GM19455 (cell line): ENCODE data around the gene TANGO2.

Experiments used
- ATAC-seq: cut with Tn5 transposase; IDR thresholded peaks from one replicate; pipeline ENCODE4 v1.9.1; 2021; ENCODE audit not compliant: unreplicated experiment

TANGO2 gene

DNA sequence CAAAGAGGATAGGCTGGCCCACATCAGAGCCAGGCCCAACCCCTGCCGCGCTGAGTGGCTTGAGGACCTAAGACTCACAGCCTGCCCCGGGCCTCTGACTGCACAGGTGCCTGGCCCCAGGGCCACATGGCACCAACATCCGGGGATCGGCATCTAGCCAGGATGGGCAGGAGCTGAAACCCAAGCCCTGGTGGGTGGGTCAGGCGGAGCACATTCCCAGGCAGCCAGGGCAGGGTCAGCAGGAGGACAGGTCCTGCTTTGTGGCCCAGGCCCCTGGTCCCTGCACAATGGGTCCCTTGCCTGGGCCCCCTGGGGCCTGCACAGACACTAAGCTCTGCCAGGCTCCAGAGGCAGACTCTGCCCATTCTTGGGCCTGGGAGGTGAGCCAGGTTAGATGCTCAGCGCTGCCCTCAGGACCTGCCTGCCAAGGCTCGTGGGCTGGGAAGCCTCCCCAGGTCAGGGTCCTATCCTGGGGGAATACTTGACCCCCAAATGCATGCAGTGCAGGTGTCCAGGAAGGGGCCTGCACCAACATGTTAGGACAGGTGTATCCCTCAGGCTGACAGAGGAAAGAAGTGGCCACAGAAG is 37.8 kb upstream of the TANGO2 start:
- no peak for ATAC-seq

DNA sequence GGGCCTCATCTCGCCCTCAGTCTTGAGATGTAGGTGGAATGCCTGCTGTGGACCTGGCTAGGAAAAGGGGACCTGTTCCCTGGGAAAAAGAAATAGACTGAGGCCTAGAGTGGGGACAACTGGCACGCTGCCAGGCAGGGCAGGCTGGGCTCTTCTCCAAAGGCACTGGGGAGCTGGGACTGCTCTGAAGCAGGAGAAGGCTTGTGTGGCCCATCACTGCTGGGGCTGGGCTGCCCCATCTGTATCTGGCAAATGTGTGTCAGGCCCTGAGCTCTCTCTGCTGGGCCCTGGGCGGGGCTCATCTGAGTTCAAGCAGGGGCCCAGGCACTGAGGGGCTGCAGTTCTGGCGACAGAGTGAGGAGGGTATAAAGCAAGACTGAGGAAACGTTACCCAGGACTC is 37.2 kb upstream of the TANGO2 start:
- no peak for ATAC-seq

DNA sequence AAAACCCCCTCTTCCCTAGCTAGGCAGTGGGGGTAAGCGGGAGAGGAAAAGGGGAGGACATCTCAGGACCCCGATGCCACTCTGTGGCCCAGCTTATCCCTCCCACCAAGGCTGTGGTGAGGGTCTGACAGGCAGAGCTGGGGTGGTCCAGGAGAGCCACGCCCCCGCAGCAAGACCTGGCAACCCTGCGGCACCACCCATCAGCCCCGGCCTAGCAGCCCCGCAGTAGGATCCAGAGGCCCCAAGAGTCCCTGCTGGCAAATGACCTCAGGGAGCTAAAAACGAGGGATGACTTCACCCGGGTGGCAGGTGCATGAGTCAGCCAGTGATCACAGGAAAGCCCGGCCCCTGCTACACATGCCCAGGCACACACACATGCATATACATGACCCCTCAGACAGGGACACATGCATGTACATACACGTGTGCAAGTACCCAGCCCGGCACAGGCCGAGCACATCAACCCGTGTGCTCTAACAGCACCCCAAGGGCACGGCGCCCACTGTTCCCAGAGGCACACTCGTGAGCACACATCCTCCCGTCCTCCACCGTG is 36.6 kb upstream of the TANGO2 start:
- no peak for ATAC-seq

DNA sequence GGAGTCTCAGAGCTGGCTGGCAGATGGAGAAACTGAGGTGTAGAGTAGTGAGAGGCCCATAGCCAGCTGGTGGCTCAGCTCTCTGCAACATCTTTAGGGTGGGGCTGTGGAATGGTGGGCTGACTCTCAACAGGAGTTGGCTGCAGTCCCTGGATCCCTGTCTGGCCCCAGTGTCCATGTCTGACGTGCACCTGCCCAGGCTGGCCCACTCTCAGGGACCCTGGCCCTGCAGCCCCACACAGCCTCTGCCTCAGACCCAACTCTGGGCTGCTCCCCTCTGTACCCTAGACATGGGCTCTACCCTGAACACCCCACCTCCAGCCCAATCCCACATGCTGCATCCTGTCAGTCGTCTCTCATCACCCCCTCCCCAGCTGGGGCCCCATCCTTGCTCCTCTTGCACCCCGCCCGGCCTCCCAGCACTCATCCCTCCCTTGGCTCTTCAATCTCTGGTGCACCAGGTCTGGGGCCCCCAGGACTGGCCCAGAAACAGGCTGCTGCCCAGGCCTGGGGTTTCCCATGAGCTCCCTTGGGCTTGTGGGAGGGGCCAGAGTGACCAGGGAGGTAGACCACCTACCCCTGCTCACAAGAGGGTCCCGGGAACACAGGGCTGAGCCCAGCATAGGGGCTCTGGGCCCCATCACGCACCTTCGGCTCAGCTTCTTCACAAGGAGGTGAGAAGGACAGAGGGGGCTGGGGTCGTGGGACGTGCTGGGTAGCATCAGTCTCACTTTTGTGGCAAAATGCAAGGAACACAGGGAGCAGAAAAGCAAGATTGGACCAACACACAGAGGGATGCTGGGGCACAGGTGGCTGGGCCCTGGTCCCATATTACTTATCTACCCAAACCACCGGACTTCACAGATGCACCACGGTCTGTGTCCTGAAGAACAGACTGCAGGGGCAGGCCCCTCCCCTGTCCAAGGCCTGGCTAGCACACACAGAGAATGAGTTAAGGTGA is 35.8 kb upstream of the TANGO2 start:
- ATAC-seq = no peak

DNA sequence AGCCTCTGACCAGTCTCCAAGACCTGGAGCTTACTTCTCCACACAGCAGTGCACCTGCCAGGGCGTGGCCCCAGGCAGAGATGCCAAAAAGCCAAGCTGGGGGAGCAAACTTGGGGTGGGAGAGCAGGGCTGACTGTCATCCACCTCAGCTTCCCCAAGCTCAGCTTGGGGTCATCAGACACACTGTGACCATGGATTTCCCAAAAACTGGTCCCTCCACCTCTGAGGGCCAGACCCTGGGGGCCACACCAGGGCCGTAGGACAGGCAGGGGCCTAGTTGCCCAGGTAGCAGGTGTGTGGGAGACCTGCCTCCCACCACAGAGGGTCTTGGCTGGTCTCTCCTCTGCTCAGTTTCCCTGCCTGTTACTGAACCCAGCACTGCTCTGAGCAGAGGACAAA is 34.9 kb upstream of the TANGO2 start:
- ATAC-seq = no peak

DNA sequence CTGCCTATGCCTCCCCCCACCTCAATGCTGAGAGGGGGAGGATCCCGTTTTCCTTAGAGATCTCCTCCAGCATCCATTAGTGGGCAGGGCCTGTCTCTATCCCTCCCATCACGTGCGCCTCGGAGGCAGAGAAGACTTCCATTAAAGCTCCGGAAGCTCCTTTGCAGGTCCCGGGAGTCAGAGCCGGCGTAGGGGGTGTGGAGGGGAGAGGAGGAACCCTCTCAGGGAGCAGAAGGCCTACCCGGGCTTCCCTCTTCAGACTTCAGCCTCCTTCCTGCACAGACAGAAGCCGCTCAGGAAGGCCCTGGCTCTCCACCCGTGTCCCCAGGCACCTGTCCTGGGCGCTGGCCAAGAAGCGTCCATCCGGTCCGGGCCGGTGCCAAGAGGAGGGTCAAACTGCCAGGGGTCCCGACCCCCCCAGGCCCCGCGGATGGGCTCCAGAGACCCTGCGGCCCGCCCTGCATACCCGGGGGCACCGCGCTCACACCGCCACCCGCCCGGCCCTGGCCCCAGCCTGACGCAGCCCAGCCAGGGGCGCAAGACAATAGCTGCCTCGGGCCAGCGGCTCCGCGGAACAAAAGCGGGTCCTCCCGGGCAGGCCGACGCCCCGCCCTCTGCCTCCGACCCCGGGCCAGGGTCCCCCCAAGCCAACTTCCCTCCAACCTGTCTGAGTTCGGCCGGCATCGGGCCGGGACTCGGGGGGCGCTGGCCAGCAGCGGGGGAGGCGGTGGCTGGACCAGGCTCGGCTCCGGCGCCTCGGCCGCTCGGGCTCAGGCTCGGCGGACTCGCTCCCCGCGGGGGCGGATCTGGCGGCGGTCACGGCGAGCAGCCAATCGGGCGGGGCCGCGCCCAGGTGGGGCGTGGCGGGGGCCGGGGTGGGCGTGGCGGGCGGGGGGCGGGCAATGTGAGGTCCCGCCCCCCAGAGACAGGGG is 34.2 kb upstream of the TANGO2 start:
- no peak for ATAC-seq

DNA sequence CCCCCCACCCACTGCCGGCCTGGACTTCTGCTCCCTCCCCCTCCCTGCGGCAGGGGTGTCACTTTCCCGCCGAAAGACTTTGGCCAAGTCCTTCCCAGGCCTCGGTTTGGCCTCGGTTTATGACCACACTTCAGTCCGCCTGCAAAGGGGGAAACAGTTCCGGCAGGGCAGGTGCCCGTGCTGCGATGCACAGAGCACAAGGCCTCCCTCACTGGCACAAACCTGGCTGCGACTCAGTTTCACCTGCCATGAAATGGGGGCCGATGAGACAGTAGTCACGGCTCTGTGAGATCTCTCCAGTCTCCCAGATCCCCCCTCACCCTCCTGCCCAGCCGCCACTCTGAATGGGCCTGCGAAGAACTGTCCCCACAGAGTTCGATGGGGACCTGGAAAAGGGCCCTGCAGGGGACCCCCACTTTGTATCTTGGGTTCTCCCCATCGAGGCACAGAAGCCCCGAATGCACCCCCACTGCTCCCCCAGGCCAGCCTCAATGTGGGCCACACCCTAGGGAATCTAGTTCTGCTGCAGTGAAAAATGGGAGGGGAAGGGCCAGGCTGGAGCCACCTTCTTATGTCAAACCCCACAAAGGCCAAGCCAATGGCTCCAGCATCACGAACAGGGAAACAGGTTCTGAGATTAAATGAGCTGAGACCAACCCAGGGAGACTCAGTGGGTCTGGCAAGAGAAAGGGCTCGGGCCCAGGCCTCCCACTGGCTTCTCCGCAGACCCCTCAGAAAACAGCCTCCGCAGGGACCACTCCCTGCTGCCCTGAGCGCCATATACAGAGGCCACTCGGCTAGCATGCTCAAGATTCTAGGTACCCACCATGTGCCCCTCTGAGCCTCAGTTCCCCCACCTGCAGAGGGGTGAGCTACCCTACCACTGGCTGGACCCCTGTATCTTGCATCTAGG is 33.3 kb upstream of the TANGO2 start:
- no peak for ATAC-seq

DNA sequence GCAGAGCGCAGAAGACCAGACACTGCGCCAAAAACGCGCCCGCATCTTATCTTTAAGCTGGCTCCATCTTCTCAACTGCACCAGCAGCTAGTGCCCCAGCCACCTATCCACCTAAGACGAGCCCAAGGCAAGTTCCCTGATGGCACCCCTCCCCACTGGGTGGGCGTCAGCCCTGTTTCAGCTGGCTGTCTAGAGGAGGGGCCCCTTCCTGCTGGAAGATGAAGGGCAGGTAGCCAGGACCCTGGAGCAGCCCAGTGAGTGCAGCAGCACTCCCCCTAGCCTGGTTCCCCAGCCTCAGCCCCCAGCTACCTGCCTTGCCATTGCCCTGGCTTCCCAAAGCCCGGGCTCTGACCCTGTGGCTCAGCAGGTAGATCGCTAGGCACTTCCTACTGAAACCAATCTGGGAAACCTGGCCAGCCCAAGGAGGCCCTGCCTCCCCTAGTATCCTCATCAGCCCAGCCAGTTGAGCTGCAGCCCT is 32.5 kb upstream of the TANGO2 start:
- ATAC-seq = no peak

DNA sequence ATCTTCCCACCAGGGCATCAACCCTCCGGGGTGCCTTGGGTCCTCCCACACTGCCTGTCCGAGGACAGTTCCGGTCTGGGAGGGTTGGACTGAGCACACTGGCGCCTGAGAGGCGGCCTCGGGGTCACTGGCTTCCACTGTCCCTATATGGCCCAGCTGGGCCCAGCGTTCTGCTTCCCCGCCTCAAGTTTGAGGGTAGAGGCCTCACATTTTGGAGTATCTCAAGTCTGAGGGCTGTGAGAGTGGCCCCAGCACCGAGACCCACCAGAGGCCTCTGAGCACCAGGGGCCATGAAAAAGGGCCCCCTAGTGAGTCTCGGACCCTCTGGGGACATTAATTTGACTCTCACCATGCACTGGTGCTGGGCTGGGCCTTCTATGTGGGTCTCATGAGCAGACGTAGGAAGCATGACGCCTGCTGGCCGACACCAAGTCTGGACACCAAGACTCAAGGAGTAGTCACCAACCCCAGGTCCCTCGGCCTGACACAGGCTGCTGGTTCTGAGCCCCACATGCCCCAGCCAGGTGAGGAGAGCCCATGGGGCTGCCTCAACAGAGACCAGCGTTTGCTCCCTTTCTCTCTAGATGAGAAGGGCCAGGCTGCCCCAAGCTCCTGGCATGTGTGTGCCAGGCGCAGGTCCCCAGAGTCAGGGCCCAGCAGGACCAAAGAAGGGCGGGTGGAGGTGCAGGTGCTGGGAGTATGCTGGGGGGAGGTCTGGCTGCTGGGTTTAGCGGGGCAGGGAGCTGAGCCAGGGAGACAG is 31.8 kb upstream of the TANGO2 start:
- ATAC-seq = no peak

DNA sequence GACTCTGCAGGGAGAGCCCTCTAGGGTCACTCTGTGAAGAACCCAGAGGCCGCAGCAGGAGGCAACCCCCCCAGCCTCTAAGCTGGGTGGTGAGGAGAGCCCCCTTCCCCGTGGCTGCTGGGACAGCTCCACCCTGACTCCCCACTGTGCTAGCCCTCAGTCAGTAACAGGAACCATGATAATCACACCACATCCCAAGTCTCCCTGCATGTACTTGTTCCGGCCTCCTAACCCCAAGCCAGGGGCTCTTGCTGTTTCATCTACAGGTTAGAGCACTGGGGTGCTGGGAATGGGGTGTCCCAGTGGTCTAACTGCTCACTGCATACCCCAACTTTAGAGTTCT is 31.2 kb upstream of the TANGO2 start:
- no peak for ATAC-seq

DNA sequence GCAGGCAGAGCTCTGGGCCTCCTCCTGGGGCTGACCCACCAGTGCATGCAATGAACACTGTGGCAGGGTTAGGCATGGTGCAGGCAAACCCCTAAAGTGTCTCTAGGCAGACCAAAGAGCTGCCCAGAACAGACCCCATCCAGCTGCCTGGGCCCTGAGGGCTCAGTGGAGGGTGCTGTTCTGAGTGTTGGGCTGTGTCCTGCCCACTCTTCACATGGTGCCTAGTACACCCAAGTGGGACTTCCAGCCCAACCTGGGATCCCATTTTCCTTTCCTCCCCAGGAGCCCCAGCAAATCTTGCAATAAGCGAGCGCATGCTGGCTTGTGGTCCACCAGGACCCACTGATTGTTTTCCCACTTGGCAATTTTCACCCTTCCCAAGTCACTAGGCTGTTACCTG is 30.7 kb upstream of the TANGO2 start:
- no peak for ATAC-seq

DNA sequence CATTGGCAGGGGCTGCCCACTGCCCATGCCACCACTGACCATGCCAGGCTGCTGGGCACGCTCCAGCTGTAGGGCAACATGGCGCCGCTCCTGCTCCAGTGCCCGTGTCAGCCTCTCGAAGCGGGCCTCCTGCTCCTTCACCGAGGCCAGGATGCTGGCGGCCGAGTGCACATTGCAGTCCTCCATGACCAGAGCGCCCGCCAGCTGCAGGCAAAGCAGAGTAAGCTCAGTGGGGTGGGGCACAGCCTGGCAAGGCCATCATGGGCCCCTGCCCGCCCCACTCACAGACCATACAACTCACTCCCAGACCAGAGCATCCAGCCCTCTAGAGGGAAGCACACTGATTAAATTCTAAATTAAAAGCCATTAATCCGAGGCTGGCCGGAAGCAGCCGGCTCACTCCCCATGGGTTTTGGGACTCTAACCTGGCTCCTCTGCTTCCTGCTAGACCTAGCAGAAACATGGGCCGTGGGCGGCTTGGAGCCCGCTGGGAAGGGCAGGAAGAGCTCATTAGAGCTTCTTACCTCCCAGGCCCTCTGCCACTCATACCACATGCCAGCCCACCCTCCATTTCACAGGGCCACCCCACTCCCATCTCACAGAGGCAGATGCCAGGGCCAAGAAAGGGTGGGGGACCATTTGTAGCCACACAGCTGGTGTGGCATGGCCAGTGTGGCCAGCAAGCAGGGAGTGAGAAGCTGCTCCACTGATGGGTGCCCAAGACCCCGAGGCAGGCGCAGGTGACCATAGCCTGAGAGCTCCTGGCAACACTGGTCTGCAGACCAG is 30.1 kb upstream of the TANGO2 start:
- ATAC-seq = no peak

DNA sequence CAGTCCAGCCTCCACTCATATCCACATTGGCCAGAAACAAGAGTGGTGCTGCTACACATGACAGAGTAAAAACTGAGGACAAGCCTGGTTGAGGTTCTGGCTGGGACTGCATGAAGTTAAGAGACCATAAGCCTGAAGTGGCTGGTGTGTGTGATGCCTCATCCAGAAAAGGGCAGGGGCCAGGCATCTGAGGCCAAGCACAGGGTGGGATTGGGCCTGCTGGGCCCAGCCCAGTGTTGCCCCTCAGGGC is 29.6 kb upstream of the TANGO2 start:
- ATAC-seq = no peak

DNA sequence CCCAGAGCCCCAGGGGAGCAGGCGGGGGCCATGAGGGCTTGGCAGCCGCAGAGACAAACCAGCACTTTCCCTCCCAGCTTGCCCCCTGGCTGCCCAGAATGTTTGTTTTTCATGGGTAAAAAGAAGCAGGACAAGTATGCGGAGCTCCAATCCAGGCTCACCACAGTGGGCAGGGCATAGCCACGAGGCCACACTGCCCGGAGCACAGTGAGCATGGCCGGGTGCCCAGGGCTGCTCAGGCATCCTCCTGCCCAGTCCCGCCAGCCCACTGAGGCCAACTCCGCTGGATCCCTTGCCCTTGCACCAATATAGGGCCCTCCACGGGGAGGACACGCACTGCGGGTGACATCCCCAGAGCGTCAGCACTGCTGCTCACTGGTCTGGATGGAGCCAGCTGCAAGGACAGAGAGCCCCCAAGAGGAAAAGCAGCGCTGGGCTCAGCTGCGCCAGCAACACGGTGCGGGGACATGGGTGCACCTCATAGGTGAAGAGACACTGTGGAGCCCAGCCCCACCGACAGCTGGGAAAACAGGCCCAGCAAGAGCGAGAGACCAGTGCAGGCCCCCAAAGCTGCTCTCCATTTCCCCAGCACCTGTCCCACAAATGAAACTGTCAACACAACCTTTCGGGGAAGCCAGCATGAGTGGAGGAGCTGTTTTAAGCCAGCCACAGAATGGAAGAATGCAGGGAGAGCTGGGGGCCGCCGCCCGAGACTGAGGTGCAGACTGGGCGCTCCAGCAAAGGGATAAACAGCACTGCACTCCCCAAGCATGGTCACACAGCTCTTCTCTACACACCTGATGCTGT is 29.1 kb upstream of the TANGO2 start:
- ATAC-seq = no peak

DNA sequence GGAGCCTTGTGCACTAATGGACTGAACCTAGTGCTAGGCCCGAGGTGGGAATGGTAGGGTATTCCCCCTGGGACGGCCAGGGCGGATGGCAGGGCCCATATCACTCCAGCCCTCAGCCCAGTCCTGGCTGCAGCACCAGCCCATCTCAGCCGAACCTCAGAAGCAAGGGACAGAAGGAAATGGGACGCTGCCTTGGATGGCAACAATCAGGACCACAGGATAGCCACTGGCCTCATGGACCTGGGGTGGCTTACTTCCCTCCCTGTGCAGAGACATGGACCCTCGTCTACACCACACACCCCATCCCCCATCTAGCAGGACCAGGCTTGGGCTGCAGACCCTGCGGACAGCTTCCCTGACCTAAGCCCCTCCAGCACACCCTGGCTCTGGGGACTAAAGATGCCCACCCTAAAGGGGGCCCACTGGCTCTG is 28.4 kb upstream of the TANGO2 start:
- no peak for ATAC-seq

DNA sequence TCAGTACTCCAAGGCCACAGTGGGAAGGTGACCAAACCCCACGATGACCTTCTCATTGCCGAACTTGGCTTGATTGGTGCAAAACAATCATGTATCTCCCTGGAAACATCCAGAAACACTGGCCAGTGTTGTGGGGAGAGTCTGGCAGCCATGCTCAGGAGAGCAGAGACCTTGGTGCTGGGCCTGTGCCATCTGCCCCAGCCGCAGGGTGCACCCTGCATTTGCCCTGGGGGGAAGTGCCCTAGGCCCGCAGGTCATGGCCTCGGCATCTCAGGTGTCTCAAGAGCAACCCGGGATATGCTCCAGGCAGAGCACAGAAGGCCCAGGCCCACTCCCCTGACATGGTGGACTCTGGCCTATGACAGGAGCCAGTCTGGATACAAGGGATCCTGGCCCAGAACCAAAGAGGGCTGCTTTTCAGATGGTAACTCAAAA is 28.0 kb upstream of the TANGO2 start:
- ATAC-seq = no peak

DNA sequence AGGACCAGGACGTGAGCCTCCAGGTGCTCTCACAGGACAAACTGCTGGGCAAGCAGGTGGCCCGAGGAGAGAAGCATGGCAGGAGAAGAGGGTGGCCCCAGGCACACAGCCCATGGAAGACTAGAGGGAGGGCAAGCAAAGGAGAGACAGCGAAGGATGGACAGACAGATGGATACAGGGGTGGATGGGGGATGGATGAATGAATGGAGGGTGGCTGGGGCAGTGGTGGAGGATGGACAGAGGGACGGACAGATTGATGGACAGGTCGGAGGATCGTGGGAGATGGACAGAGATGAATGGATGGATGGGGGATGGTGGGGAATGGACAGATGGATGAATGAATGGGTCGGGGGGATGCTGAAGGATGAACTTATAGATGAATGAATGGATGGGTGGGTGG is 27.0 kb upstream of the TANGO2 start:
- ATAC-seq = no peak
